Thoracic aorta (tissue), 2 donors: ENCODE results near the gene MFN2. TPM values are rescaled to one million over a fixed set of nuclear protein-coding genes. Genes with fewer than 3 reads are reported as not detected.

Source experiments
- total RNA-seq, 2 donors: library from RNA; depleted of rRNA; stranded (reverse); fragments of >200 nt; gene quantifications; one replicate each; pipeline versions ENCODE4 v1.1.0 to v1.2.3, GENCODE V29; 2016

The MFN2 gene
- total RNA-seq, 2 donors from 2014 or later: 48.7 to 50.1 TPM

Other genes with a start within 250 kb of the MFN2 start
- 10 to 100 TPM; 44.1 to 44.2 TPM for gene AGTRAP, start 244.3 kb upstream of the MFN2 start, total RNA-seq
- 1 to 10 TPM in 1 of 2 donors, not detected in 1; 4.2 TPM for gene C1orf167, start 218.3 kb upstream of the MFN2 start, total RNA-seq
- 10 to 100 TPM; 30.3 to 81.4 TPM for gene MTHFR, start 174.5 kb upstream of the MFN2 start, total RNA-seq
- gene CLCN6, start 174.3 kb upstream of the MFN2 start, total RNA-seq: 10 to 100 TPM; 27.5 to 31.5 TPM
- not detected for gene NPPA, start 132.7 kb upstream of the MFN2 start, total RNA-seq
- not detected for gene NPPB, start 121.5 kb upstream of the MFN2 start, total RNA-seq
- gene KIAA2013, start 54.0 kb upstream of the MFN2 start, total RNA-seq: 100 to 1,000 TPM in 1 of 2 donors, 10 to 100 TPM in 1; 86.1 to 110 TPM
- 100 to 1,000 TPM in 1 of 2 donors, 10 to 100 TPM in 1; 71.3 to 123 TPM for gene PLOD1, start 45.7 kb upstream of the MFN2 start, total RNA-seq
- 10 to 100 TPM; 33.7 to 53.1 TPM for gene MIIP, start 39.1 kb downstream of the MFN2 start, total RNA-seq
- gene TNFRSF8, start 82.9 kb downstream of the MFN2 start, total RNA-seq: under 1 TPM; 0.49 to 0.54 TPM
- 10 to 100 TPM; 58.7 to 59.7 TPM for gene TNFRSF1B, start 186.5 kb downstream of the MFN2 start, total RNA-seq
- gene VPS13D, start 249.6 kb downstream of the MFN2 start, total RNA-seq: 100 to 1,000 TPM in 1 of 2 donors, 10 to 100 TPM in 1; 70.1 to 129 TPM